Measurements from ENCODE around the gene TMEM44. TPM values are rescaled to one million over a fixed set of nuclear protein-coding genes. Genes with fewer than 3 reads are reported as not detected.
"Not testable (repeated sequence)": the region's sequence is repeated elsewhere in the genome, so short reads cannot be mapped to it uniquely, and the experiment has no call there.

Gene TMEM44
- total RNA-seq, 4 donors from 2014 or later: 6.5 to 24.5 (median 19.5) TPM

DNA sequence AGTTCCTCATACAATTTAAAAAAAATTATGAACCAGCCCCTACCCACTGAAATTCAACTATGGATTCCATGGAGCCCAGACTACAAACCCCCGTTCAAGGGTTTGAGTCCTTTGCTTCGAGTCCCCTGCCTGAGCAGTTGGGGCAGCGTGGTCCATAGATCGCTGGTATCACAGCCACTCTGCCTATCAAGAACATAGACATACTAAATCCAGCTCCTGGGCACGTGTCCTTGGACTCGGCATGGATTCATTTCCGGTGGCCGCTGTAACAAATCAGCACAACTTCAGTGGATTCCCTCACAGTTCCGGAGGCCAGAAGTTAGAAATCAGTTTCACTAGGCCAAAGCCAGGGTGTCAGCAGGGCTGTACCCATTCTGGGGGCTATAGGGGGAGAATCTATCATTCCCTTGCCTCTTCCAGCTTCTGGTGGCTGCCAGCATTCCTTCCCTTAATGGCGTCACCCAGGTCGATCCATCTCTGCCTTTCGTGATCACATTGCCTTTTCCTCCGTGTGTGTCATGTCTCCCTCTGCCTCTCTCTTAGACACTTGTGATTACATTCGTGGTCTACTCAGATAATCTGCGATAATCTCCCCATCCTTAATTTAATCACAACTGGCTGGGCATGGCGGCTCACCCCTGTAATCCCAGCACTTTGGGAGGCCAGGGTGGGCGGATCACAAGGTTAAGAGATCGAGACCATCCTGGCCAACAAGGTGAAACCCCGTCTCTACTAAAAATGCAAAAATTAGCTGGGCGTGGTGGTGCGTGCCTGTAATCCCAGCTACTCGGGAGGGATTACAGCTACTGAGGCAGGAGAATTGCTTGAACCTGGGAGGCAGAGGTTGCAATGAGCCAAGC, 4.6 kb upstream of the TMEM44 start:
- H3K4me1 ChIP-seq: no peaks in the 10 kb centered on the region
- no peaks in the 10 kb centered on the region for H3K27me3 ChIP-seq
- H3K27ac ChIP-seq: no peak overlapping the region
- H3K36me3 ChIP-seq: no peaks in the 10 kb centered on the region
- no peak for DNase-seq
- H3K4me3 ChIP-seq: no peak overlapping the region
- TF ChIP-seq, protein P1, sequence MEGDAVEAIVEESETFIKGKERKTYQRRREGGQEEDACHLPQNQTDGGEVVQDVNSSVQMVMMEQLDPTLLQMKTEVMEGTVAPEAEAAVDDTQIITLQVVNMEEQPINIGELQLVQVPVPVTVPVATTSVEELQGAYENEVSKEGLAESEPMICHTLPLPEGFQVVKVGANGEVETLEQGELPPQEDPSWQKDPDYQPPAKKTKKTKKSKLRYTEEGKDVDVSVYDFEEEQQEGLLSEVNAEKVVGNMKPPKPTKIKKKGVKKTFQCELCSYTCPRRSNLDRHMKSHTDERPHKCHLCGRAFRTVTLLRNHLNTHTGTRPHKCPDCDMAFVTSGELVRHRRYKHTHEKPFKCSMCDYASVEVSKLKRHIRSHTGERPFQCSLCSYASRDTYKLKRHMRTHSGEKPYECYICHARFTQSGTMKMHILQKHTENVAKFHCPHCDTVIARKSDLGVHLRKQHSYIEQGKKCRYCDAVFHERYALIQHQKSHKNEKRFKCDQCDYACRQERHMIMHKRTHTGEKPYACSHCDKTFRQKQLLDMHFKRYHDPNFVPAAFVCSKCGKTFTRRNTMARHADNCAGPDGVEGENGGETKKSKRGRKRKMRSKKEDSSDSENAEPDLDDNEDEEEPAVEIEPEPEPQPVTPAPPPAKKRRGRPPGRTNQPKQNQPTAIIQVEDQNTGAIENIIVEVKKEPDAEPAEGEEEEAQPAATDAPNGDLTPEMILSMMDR (IDR thresholded peaks at IDR 0.05): no peak
- TF ChIP-seq POLR2A (IDR thresholded peaks at IDR 0.05): no peak
- H3K9me3 ChIP-seq: no peaks in the 10 kb centered on the region
- intact Hi-C loops (cut with DNase I; ENCODE audit: low total_unique reads): no loop called here

DNA sequence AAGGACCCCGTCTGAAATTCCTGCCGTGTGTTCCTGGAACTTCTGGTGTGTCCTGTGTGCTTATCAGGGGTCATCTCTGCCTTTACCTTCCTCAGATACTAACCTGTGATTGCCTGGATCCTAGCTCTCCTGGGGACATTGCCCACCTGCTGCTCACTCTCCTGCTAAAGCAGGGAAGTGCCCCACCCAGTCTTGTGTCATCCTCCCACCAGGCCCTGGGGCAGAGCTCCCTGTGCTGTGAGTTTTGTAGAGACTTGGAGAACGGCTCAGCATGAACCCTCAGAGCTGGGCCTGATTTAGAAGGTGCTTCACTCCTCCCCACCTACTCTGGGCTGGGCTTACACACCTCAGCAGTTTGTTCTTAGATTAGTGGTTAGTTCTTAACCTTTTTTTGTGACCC, 3.8 kb upstream of the TMEM44 start:
- no peak for DNase-seq
- intact Hi-C loops (cut with DNase I; ENCODE audit: low total_unique reads): no loop called here

DNA sequence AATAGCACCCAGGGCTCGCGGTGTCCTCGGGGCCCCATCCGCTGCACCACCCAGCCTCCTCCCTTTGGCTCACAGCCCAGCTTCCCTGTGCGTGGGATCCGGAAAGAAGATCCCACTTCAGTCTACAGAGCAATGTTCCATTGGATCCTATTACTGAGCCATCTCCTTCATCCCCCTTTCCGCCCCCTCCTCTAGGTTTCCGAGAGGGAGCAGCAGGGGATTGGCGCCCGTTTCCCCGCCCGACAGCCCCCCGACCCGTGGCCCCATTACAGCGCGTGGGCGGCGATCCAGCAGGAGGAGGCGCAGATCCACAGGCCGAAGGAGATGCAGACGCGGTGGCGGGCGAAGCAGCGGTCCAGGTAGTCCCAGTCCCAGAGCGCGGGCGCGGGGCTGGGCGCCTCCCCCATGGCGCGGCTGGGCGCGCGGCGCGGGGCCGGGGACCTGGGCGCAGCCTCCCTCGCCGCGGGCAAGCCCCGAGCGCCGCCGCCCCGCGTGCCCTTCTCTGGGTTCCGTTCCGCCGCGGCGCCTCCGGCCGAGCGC, 340 bp downstream of the TMEM44 start:
- intact Hi-C loops (cut with DNase I; ENCODE audit: low total_unique reads): no loop called here
- TF ChIP-seq, protein P1 (IDR thresholded peaks at IDR 0.05): no peak
- no peak for TF ChIP-seq POLR2A (IDR thresholded peaks at IDR 0.05)
- peak in 1 of 2 donors; percentile 20 for DNase-seq

More for the DNA sequence above, 3.8 kb upstream of the TMEM44 start:
- TF ChIP-seq, protein P1 (IDR thresholded peaks at IDR 0.05): no peak
- TF ChIP-seq POLR2A (IDR thresholded peaks at IDR 0.05): no peak
- H3K9me3 ChIP-seq: no peaks in the 10 kb centered on the region
- H3K27ac ChIP-seq: no peak overlapping the region
- no peak overlapping the region for H3K4me3 ChIP-seq
- H3K36me3 ChIP-seq: no peaks in the 10 kb centered on the region
- H3K27me3 ChIP-seq: no peaks in the 10 kb centered on the region
- no peaks in the 10 kb centered on the region for H3K4me1 ChIP-seq

DNA sequence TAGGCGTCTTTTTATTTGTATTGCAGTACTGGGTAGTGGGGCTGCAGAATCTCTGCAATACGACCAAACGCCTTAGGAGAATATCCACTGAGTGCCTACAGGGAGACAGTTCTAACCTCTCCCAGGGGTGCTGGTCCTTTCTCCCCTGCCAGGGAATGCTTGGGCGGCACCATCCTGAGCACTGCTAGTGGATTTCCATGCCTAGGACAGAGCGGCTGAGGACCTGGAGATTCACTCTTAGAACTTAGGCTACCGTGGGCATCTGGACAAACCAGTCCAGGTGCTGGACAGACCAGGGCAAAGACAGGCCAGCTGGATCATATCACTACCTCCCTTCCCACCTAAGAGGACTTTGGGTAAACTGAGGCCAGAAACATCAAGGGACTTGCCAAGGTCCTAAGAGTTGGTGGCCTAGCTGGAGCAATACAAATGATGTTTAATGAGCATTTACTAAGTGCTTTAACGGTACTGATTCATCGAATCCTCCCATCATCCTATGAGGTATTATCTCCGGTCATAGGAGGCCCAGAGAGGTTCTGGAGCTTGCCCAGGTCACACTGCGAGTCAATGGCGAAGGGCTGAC, 902 bp downstream of the TMEM44 start:
- H3K27me3 ChIP-seq: no peaks in the 10 kb centered on the region
- H3K36me3 ChIP-seq: no peaks in the 10 kb centered on the region
- peak overlapping the region; percentile 64 to 76 for H3K27ac ChIP-seq
- intact Hi-C loops (cut with DNase I; ENCODE audit: low total_unique reads): no loop called here
- TF ChIP-seq POLR2A (IDR thresholded peaks at IDR 0.05): no peak
- TF ChIP-seq, protein P1 (IDR thresholded peaks at IDR 0.05): no peak
- H3K9me3 ChIP-seq: no peaks in the 10 kb centered on the region
- no peak for DNase-seq
- H3K4me1 ChIP-seq: no peaks in the 10 kb centered on the region
- peak overlapping the region; percentile 29 to 57 for H3K4me3 ChIP-seq

More for the DNA sequence above, 340 bp downstream of the TMEM44 start:
- Histone ChIP-seq H3K4me1 (no peaks in the 10 kb centered on the region), H3K9me3 (no peaks in the 10 kb centered on the region), H3K36me3 (no peaks in the 10 kb centered on the region), H3K27ac (peak overlapping the region; percentile 64 to 76), H3K27me3 (no peaks in the 10 kb centered on the region), H3K4me3 (peak overlapping the region; percentile 29 to 57)

DNA sequence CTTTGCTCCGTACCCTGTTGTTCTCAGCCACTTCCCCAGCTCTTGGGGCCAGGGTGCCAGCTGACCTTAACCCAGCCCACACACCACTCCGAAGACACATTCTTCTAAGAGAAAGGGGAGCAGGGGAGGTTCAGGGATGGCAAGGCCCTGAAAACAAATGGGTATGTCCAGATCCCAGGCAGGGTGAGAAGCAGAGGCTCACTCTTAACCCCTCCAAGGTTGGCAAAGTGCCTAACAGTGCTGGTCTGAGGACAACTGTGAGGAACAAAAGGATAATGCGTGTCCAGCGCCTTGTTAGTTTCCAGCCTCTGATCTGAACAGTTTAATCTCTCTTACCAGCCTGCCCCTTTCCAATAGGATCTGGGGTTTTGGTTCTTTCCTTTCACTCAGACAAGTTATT, 1.5 kb downstream of the TMEM44 start:
- H3K36me3 ChIP-seq: no peaks in the 10 kb centered on the region
- H3K4me1 ChIP-seq: no peaks in the 10 kb centered on the region
- no peaks in the 10 kb centered on the region for H3K27me3 ChIP-seq
- H3K27ac ChIP-seq: no peak overlapping the region
- intact Hi-C loops (cut with DNase I; ENCODE audit: low total_unique reads): no loop called here
- H3K4me3 ChIP-seq: no peak overlapping the region
- TF ChIP-seq POLR2A (IDR thresholded peaks at IDR 0.05): no peak
- TF ChIP-seq, protein P1 (IDR thresholded peaks at IDR 0.05): no peak
- no peak for DNase-seq
- H3K9me3 ChIP-seq: no peaks in the 10 kb centered on the region

DNA sequence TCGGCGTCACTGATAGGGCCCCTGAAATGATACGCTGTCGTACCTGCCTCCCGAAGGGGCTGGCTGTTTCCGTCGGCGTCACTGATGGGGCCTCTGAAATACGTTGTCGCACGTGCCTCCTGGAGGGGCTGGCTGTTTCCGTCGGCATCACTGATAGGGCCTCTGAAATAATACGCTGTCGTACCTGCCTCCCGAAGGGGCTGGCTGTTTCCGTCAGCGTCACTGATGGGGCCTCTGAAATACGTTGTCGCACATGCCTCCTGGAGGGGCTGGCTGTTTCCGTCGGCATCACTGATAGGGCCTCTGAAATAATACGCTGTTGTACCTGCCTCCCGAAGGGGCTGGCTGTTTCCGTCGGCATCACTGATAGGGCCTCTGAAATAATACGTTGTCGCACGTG, 2.5 kb downstream of the TMEM44 start:
- H3K36me3 ChIP-seq; intact Hi-C loops (cut with DNase I; ENCODE audit: low total_unique reads); H3K4me3 ChIP-seq; DNase-seq; H3K4me1 ChIP-seq; H3K27ac ChIP-seq; H3K9me3 ChIP-seq; H3K27me3 ChIP-seq: not testable (repeated sequence)
